ENCODE data around the gene CCSER1.

Gene CCSER1

DNA sequence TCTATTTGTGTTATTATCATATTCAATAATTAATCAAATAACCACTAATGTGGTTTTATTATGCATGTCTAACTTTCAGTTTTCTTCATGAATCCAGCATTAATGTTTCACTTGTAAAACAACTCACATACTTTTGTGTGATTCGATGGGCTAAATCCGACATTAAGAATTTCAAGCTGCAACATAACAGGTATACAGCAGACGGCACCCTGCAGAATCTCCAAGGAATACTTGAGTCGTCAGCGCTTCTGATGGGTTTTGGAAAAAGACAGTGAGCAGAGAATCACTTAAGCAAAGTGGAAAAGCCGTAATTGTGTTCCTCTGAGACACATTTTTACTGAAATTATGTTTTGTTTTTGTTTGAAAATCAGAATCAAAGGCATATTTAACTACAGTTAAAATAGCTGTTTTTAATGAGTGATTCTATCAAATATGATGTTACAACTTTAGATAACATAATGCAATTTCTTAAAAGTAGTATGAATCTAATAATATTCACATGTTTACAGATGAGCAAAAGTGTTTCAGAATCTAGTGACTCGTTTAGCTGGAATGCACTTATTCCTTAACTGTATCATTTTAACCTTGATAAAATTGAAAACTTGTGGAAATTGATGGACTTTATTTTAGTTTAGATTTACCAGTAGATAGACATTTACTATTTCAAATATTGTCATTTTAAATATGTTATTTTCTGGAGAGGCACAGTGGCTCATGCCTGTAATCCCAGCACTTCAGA, 514.8 kb downstream of the CCSER1 start:
- H3K9ac ChIP-seq (ENCODE audit: low read depth, low read length): no peak overlapping the region
- H3K79me2 ChIP-seq (ENCODE audit: insufficient read depth, low read length): no peaks in the 10 kb centered on the region
- ATAC-seq (ENCODE audit: insufficient read depth, low read depth): no peak
- no peaks in the 10 kb centered on the region for H3K4me1 ChIP-seq (ENCODE audit: insufficient read depth, low read length)
- no peaks in the 10 kb centered on the region for H3K27me3 ChIP-seq (ENCODE audit: insufficient read depth, low read length, poor library complexity)
- H3K4me2 ChIP-seq (ENCODE audit: insufficient read depth, low read length): no peak overlapping the region
- H2AFZ ChIP-seq (ENCODE audit: low read depth, low read length): no peak overlapping the region
- H3K36me3 ChIP-seq (ENCODE audit: insufficient read depth, low read length): no peaks in the 10 kb centered on the region
- H3K4me3 ChIP-seq (ENCODE audit: low read depth in 1 of 2, low read length in 2 of 2): no peak overlapping the region
- DNase-seq: no peak
- H3K27ac ChIP-seq (ENCODE audit: low read length): no peak overlapping the region
- H3K9me3 ChIP-seq (ENCODE audit: insufficient read depth, low read length, severe bottlenecking): no peaks in the 10 kb centered on the region
- no peak for TF ChIP-seq EZH2 (IDR thresholded peaks at IDR 0.05; ENCODE audit: borderline replicate concordance, low read depth, low read length, severe bottlenecking)
- TF ChIP-seq, protein P1, sequence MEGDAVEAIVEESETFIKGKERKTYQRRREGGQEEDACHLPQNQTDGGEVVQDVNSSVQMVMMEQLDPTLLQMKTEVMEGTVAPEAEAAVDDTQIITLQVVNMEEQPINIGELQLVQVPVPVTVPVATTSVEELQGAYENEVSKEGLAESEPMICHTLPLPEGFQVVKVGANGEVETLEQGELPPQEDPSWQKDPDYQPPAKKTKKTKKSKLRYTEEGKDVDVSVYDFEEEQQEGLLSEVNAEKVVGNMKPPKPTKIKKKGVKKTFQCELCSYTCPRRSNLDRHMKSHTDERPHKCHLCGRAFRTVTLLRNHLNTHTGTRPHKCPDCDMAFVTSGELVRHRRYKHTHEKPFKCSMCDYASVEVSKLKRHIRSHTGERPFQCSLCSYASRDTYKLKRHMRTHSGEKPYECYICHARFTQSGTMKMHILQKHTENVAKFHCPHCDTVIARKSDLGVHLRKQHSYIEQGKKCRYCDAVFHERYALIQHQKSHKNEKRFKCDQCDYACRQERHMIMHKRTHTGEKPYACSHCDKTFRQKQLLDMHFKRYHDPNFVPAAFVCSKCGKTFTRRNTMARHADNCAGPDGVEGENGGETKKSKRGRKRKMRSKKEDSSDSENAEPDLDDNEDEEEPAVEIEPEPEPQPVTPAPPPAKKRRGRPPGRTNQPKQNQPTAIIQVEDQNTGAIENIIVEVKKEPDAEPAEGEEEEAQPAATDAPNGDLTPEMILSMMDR (IDR thresholded peaks at IDR 0.05; ENCODE audit: borderline replicate concordance, extremely low read depth, low read length, poor library complexity, severe bottlenecking): no peak
- no peaks in the 10 kb centered on the region for H4K20me1 ChIP-seq (ENCODE audit: insufficient read depth, low read length)

DNA sequence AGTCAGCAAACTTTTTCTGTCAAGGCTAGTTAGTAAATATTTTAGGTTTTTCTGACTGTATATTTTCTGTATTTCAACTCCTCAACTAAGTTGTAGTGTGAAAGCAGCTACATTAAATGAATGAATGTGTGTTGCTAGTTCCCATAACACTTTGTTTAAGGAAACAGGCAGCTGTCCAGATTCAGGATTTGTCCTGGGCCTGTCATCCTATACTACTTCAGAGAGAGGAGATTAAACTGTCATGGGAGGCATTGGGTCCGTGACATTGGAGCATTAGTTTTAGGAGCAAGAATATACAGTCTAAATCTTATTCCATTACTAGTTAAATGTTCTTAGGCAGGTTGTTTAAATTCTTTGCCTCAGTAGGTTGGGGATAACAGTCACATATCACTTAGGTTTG, 516.0 kb downstream of the CCSER1 start:
- no peak overlapping the region for H3K4me3 ChIP-seq (ENCODE audit: low read depth in 1 of 2, low read length in 2 of 2)
- H3K9me3 ChIP-seq (ENCODE audit: insufficient read depth, low read length, severe bottlenecking): no peaks in the 10 kb centered on the region
- no peaks in the 10 kb centered on the region for H3K27me3 ChIP-seq (ENCODE audit: insufficient read depth, low read length, poor library complexity)
- no peaks in the 10 kb centered on the region for H4K20me1 ChIP-seq (ENCODE audit: insufficient read depth, low read length)
- H3K9ac ChIP-seq (ENCODE audit: low read depth, low read length): no peak overlapping the region
- ATAC-seq (ENCODE audit: insufficient read depth, low read depth) (no peak), DNase-seq (no peak)
- no peak overlapping the region for H2AFZ ChIP-seq (ENCODE audit: low read depth, low read length)
- TF ChIP-seq, protein P1 (IDR thresholded peaks at IDR 0.05; ENCODE audit: borderline replicate concordance, extremely low read depth, low read length, poor library complexity, severe bottlenecking): no peak
- no peak for TF ChIP-seq EZH2 (IDR thresholded peaks at IDR 0.05; ENCODE audit: borderline replicate concordance, low read depth, low read length, severe bottlenecking)
- H3K4me1 ChIP-seq (ENCODE audit: insufficient read depth, low read length): no peaks in the 10 kb centered on the region
- no peak overlapping the region for H3K4me2 ChIP-seq (ENCODE audit: insufficient read depth, low read length)
- no peaks in the 10 kb centered on the region for H3K36me3 ChIP-seq (ENCODE audit: insufficient read depth, low read length)
- H3K79me2 ChIP-seq (ENCODE audit: insufficient read depth, low read length): no peaks in the 10 kb centered on the region
- no peak overlapping the region for H3K27ac ChIP-seq (ENCODE audit: low read length)

DNA sequence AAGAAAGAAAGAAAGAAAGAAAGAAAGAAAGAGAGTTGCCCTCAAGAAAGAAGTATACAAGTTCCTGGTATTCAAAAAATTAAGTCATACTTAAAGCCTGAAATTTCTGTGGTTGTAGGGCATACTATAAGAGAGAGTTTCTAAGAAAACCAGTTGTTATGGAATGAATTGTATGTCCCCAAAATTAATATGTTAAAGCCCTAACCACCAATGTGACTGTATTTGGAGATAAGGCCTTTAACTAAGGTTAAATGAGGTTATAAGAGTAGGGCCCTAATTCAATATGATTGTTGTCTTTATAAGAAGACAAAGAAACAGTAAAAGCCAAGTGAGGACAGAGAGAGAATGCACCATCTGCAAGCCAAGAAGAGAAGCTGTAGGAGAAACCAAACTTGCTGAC, 521.1 kb downstream of the CCSER1 start:
- H3K4me3 ChIP-seq (ENCODE audit: low read depth in 1 of 2, low read length in 2 of 2): no peak overlapping the region
- no peaks in the 10 kb centered on the region for H3K4me1 ChIP-seq (ENCODE audit: insufficient read depth, low read length)
- no peaks in the 10 kb centered on the region for H3K79me2 ChIP-seq (ENCODE audit: insufficient read depth, low read length)
- H3K27me3 ChIP-seq (ENCODE audit: insufficient read depth, low read length, poor library complexity): no peaks in the 10 kb centered on the region
- ATAC-seq (ENCODE audit: insufficient read depth, low read depth) (no peak), DNase-seq (no peak)
- no peak for TF ChIP-seq EZH2 (IDR thresholded peaks at IDR 0.05; ENCODE audit: borderline replicate concordance, low read depth, low read length, severe bottlenecking)
- TF ChIP-seq, protein P1 (IDR thresholded peaks at IDR 0.05; ENCODE audit: borderline replicate concordance, extremely low read depth, low read length, poor library complexity, severe bottlenecking): no peak
- no peak overlapping the region for H3K27ac ChIP-seq (ENCODE audit: low read length)
- no peak overlapping the region for H3K4me2 ChIP-seq (ENCODE audit: insufficient read depth, low read length)
- no peak overlapping the region for H2AFZ ChIP-seq (ENCODE audit: low read depth, low read length)
- H3K9ac ChIP-seq (ENCODE audit: low read depth, low read length): no peak overlapping the region
- H3K36me3 ChIP-seq (ENCODE audit: insufficient read depth, low read length): no peaks in the 10 kb centered on the region
- H4K20me1 ChIP-seq (ENCODE audit: insufficient read depth, low read length): no peaks in the 10 kb centered on the region
- no peaks in the 10 kb centered on the region for H3K9me3 ChIP-seq (ENCODE audit: insufficient read depth, low read length, severe bottlenecking)
